Fibroblast of skin of back (primary cell): ENCODE results near the gene FRMD4A.
"Not testable (repeated sequence)": the region's sequence is repeated elsewhere in the genome, so short reads cannot be mapped to it uniquely, and the experiment has no call there.

Source experiments
- DNase-seq: peaks from one replicate; pipeline ENCODE4 v3.0.0-alpha.2; 2013

Gene FRMD4A

GRCh38 chr10:13905281-13905680, 425.4 kb downstream of the FRMD4A start:
- no peak for DNase-seq

DNA sequence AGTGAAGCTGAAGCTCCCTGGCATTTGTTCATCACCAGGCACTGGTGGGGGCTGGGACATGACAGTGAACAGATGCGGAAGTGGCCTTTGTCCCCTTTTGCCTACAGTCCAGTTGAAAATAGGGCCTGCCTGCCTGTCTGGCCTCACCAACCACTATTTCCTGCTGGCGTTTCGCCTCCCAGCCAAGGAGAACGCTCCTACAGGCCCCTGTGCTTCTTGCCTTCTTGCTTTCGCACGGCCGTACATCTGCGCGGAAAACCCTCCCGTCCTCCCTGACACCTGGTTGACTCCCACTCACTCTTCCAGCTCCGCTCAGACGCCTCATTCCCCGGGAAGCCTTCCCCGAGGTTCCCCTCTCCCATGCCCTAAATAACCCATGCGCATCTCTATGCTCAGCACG, 426.7 kb downstream of the FRMD4A start:
- no peak for DNase-seq

GRCh38 chr10:13902868-13903587, 427.7 kb downstream of the FRMD4A start:
- DNase-seq, result no peak

- no peak for DNase-seq
These were observed 430.8 kb downstream of the FRMD4A start for GRCh38 chr10:13899941-13900340.

DNA sequence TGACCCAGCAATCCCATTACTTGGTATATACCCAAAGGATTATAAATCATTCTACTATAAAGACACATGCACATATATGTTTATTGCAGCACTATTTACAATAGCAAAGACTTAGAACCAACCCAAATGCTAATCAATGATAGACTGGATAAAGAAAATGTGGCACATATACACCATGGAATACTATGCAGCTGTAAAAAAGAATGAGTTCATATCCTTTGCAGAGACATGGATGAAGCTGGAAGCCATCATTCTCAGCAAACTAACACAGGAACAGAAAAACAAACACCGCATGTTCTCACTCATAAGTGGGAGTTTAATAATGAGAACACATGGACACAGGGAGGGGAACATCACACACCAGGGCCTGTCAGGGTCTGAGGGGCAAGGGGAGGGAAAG, 434.6 kb downstream of the FRMD4A start:
- DNase-seq, result not testable (repeated sequence)

GRCh38 chr10:13894412-13895093, 436.2 kb downstream of the FRMD4A start:
- DNase-seq, result peak; percentile 69

GRCh38 chr10:13893926-13894325, 436.8 kb downstream of the FRMD4A start:
- peak; percentile 39 for DNase-seq

DNA sequence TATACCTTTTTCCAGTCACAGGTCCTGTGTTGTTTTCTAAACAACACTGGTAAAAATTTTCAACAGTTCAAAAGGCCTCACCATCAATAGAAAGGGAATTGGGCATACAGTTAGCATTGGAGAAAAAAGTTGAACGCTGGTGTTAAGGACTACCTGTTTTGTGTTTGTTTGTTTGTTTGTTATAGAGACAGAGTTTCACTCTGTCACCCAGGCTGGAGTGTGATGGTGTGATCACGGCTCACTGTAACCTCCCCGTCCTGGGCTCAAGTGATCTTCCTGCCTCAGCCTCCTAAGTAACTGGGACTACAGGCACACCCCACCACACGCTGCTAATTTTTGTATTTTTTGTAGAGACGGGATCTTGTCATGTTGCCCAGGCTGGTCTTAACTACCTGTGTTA, 437.9 kb downstream of the FRMD4A start:
- DNase-seq, result no peak

DNA sequence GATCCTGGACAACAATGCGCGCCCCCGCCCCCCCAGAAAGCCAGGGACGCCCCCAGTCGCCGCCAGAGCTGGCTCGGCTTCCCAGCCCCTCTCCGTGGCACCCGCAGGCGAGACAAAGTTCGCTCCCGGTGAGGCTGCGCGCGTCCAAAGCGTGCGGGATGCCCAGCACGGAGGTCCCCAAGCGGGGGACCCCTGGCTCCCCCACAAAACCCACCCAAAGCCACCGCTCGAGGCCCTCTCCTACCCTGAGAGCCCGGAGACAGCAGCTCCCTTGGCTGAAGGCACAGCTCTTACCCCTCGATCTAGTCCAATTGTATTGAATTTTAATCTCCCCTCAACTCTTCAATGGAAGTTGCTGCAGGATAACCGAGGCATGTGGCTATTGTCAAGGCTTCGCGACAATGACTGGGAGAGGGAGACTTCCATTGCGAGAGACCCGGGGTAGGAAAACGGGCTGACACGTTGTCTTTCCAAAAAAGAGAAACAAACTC, 438.7 kb downstream of the FRMD4A start:
- DNase-seq, result no peak

DNA sequence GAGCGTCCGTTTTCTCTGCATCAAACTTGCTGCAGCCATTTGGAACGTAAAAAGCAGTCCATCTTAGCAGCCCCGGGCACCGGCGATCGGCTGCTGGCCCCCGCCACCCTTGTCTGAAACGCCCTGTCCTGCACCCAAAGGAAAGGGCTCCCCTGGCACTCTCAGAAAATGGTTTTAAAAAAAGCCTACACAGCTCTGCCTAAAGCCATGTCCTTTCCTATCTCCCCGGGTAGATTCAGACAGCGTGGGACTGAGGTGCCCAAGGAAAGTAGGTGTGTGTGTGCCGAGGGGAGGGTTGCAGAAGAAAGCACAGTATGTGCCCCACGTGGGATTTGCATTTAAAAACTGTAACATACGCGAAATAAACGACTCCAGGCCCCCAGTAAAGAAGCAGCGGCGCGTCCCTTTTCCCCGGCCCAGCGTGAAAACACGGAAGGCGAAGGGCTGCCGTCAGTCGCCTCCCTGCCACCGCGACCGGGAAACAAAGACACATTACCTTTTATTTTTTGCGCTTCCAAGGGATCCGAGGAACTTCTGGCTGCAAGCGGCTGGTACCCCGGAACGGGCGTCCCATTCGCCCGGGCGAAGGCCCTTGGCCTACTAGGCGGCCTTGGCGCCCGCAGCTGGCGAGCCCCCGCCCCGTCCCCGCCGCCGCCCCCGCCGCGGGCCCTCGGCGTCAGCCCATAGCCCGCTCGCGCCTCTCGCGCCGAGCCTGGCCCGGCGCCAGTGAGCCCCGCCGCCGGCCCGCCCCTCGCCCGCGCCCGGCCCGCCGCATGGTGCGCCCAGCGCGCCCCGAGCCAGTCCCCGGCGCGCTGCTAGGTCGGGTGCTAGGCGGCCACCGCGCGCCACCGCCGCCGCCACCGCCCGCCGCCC, 439.4 kb downstream of the FRMD4A start:
- peak; percentile 37 for DNase-seq

DNA sequence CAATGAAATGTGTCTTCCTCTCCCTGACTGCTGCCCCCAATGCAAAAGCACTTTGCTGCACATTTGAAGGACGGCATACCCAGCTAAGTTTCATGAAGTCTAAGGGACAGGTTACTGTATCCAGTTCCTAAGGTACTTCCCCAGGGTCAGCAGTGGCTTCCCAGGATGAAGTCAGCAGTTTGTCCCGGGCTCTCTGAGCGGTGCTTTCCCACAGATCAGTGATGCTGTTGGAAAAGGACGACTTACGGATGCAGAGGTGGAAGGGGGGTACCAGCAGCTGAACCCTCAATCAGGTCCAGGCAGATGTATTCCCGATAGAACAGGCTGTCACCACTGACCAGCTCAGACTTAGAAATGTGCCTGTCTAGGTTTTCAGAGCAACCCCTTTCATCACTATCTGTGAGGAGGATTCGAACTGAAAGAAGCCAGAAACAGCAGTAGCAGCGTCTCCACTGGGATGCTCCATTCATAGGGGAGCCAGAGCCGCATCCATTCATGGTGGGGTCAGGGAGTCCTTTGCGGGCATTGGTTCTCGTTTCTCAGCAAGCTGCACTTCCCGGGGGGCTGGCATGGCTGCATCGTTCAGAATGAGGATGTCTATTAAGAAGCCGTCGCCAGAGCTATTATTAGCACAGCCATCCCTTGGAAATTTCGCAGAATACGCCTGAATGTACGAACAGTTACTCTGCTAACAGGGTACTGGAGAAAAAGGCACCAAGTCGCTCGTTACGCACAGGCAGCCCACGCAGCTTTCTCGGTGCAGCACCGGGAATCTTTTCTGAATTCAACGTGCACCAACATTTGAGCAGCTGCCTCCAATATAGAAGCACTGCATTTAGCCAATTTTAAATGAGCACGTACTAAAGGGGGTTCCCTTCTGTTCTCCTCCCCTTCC, 440.2 kb downstream of the FRMD4A start:
- DNase-seq, result peak; percentile 59

GRCh38 chr10:13887761-13888160, 443.0 kb downstream of the FRMD4A start:
- DNase-seq, result no peak

GRCh38 chr10:13885238-13885990, 445.3 kb downstream of the FRMD4A start:
- no peak for DNase-seq

GRCh38 chr10:13883636-13884444, 446.9 kb downstream of the FRMD4A start:
- peak; percentile 53 for DNase-seq

DNA sequence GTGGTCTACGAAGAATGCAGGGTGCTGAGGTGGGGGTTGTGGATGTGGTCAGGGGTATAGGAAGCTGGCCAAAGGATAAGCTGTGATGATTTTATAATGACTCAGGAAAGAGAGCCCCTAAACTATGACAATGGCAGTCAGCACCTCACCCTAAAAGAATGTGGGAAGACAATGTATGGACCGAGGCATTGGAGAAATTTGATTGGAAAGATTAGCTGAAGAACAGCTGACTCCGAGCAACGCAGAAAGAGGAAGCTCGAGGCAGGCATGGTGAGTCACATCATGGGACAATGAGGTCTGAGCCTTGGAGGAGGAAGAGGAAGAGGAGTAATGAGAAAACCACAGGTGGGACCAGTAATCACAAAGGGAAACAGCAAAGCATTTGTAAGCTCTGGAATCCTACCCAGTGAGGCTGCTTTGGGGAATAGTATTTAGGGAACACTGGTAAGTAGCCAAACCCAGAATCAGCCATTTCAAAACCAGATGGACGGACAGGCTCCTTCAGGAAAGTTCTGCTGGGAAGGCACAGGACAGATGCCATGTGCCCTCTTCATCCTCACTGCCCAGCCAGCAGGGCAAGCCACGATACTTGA, 448.5 kb downstream of the FRMD4A start:
- DNase-seq, result peak; percentile 99

DNA sequence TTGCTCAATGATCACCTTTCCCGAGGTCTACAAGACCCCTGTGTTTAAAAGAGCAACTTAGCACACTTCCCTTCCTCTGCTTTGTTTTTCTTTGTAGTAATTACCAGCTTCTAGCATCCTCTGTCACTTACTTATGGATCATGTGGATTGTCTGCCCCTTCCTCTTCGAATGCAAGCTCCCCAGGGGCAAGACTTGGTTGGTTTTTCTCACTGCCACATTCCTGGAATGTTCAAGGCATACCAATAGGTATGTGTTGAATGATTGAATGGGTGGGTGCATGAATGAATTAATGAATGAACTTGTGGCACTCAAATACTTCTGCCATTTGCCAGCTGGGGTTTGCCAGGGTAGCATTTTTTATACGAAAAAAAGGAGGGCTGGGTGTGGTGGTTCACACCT, 450.0 kb downstream of the FRMD4A start:
- DNase-seq, result no peak

DNA sequence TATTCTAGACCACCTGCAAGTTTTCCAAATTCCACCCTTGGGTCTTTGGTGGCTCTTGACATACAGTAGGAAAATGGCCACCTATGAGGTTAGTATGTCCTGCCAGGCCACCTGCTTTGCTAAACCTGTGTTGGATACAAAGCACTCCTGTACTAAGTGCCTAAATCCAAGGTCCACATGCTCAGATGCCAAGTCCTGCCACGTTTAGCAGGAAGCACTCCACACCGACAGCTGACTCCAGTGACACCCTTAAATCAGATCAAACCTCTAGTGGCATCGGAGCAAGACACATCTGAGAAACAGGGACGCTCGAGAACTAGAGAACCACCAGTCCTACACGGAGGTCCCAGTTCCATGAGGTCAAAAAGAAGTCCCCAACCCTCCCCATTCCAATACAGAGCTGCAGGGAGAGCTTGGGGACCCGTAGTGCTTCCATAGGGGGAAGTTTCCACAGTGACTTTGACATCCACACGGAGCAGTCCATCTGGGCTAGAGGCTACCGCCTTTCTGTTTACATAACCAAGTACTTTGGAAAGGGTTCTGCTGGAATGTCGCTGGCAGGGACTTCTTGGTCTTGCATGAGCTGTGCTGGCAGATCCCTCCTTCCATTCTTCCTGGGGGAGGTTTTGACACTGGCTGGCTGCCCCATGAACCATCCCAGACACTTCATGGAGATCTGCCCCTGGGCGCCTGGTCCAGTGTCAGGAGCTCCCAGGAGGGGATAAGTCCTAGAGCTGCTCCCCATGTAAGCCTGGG, 453.4 kb downstream of the FRMD4A start:
- peak; percentile 45 for DNase-seq

DNA sequence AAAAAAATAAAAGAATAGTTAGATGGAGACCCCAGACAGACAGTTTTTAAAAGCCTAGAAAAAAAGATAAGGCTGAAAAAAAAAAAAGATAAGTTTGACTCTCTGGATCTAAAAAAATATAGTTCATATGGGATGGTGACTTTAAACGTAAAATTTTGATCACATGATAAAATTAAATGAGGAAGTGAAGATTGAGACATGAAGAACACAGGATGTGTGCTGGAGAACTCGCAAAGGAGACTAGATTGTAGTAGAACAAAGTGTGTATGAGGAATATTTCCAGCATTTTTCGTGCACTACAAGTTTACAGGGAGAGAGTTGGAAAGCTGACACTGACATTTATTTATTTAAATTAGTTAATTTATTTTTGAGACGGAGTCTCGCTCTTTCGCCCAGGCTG, 457.5 kb downstream of the FRMD4A start:
- no peak for DNase-seq

DNA sequence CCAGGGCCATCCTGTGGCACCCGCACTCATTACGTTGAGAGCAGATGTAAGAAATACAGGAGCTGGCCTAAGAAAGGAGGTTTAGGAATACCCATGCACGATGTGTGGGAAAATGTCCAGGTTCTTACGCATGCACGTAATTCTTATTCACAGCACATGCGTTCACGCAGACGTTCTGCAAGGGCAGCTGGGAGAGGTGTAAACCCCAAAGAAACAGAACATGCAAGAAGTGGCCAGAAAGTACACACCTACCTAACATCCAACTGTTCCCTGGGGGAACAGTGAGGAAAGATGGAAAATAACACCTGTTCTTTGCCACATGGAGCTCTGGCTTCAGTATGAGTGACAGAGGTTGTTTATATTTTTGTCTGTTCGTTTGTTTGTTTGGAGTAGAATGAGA, 458.3 kb downstream of the FRMD4A start:
- no peak for DNase-seq
